GM23338 (cell line): ENCODE measurements around the gene HERC4.

Experiments used
- CTCF ChIP-seq, 2 experiments: fragments of 200-600 bp in 1 of 2; sonication (generic) in 1 of 2; conservative IDR thresholded peaks; 2 replicates each; pipeline versions ENCODE4 v1.5.1 to v1.6.1; 2016 to 2017; ENCODE audit warnings: antibody characterized with exemption in 2 of 2, low read depth in 2 of 2, mild to moderate bottlenecking in 2 of 2, moderate library complexity in 1 of 2
- POLR2AphosphoS5 ChIP-seq: IDR thresholded peaks from 2 replicates; pipeline ENCODE4 v1.6.1; 2016; ENCODE audit warnings: antibody characterized with exemption, low read depth

DNA sequence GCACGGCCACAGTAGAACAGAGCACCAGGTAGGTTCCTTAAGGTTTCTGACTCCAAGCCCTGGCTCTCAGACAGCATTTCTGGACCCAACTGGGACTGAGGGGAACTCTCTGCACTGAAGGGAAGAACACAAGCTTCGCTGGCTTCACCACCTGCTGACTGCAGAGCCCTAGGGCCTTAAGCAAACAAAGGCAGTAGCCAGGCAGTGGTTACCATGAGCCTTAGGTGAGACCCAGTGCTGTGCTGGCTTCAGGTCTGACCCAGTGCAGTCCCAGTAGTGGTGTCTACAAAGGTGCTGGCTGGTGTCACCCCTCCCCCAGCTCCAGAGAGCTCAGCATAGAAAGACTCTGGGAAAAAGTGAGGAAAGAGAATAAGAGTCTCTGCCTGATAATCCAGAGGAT, 131.2 kb downstream of the HERC4 start:
- TF ChIP-seq CTCF (conservative IDR thresholded peaks at IDR 0.05; ENCODE audit: low read depth in 2 of 2) (no peak), POLR2AphosphoS5 (no peak)
